WTC11 (cell line): ENCODE results near the gene RGMA. TPM values are rescaled to one million over a fixed set of nuclear protein-coding genes. Genes with fewer than 3 reads are reported as not detected.

Experiments used
- ATAC-seq: fragments of 200-7000 bp; cut with Tn5 transposase; 2 replicates; pipeline ENCODE4 v1.10.0; 2021; ENCODE audit warnings: mild to moderate bottlenecking, moderate library complexity
- CTCF ChIA-PET: fragments of 300-600 bp; sonication (Branson Sonifier 250); formaldehyde crosslinking; loops from one replicate; lab custom pipeline; 2021; ENCODE audit warnings: antibody characterized with exemption; lab: Charles Lee
- POLR2A ChIA-PET: fragments of 350-600 bp; sonication (Branson Sonifier 250); formaldehyde crosslinking; loops from one replicate; lab custom pipeline; 2021; ENCODE audit warnings: antibody characterized with exemption; lab: Charles Lee
- DNase-seq: peaks from one replicate; pipeline ENCODE4 v3.0.0; 2021; ENCODE audit warnings: low spot score
- H3K27ac Mint-ChIP-seq: 2 replicates; pipeline ENCODE4 v1.8.0; 2021; ENCODE audit warnings: mixed read lengths
- H3K27me3 Mint-ChIP-seq: 2 replicates; pipeline ENCODE4 v1.8.0; 2021; ENCODE audit warnings: low read depth, mild to moderate bottlenecking, moderate library complexity, mixed read lengths
- H3K36me3 Mint-ChIP-seq: 2 replicates; pipeline ENCODE4 v1.8.0; 2021; ENCODE audit warnings: mixed read lengths
- H3K4me1 Mint-ChIP-seq: 2 replicates; pipeline ENCODE4 v1.8.0; 2022; ENCODE audit warnings: mixed read lengths
- H3K4me3 Mint-ChIP-seq: 2 replicates; pipeline ENCODE4 v1.8.0; 2021; ENCODE audit warnings: mild to moderate bottlenecking, moderate library complexity, mixed read lengths
- H3K9me3 Mint-ChIP-seq: 2 replicates; pipeline ENCODE4 v1.8.0; 2021; ENCODE audit warnings: mixed read lengths
- CREM ChIP-seq: sonication (generic); formaldehyde crosslinking; IDR thresholded peaks from 2 replicates; pipeline ENCODE4 v1.8.1; 2022; ENCODE audit warnings: mild to moderate bottlenecking, missing genetic modification reagents, moderate library complexity
- FOXK1 ChIP-seq: sonication (generic); formaldehyde crosslinking; IDR thresholded peaks from 2 replicates; pipeline ENCODE4 v1.8.0; 2022; ENCODE audit warnings: mild to moderate bottlenecking, moderate library complexity, missing genetic modification reagents
- GABPB1 ChIP-seq: sonication (generic); formaldehyde crosslinking; IDR thresholded peaks from 2 replicates; pipeline ENCODE4 v1.8.1; 2023; ENCODE audit warnings: mild to moderate bottlenecking, missing genetic modification reagents
- IRF2 ChIP-seq: sonication (generic); formaldehyde crosslinking; IDR thresholded peaks from 2 replicates; pipeline ENCODE4 v1.8.0; 2022; ENCODE audit warnings: low read depth, missing genetic modification reagents, borderline replicate concordance
- JUN ChIP-seq: sonication (generic); formaldehyde crosslinking; IDR thresholded peaks from 2 replicates; pipeline ENCODE4 v1.8.0; 2023; ENCODE audit warnings: mild to moderate bottlenecking, missing genetic modification reagents
- KAT7 ChIP-seq: sonication (generic); formaldehyde crosslinking; IDR thresholded peaks from 2 replicates; pipeline ENCODE4 v1.8.1; 2023; ENCODE audit warnings: missing genetic modification reagents, mild to moderate bottlenecking, borderline replicate concordance
- NFE2L1 ChIP-seq: sonication (generic); formaldehyde crosslinking; IDR thresholded peaks from 2 replicates; pipeline ENCODE4 v1.8.1; 2023; ENCODE audit warnings: missing genetic modification reagents
- NFYB ChIP-seq: sonication (generic); formaldehyde crosslinking; conservative IDR thresholded peaks from 2 replicates; pipeline ENCODE4 v1.8.0; 2022; ENCODE audit warnings: low read depth, missing genetic modification reagents
- NR3C1 ChIP-seq: sonication (generic); formaldehyde crosslinking; conservative IDR thresholded peaks from 2 replicates; pipeline ENCODE4 v1.8.1; 2023; ENCODE audit warnings: low read depth, mild to moderate bottlenecking, missing genetic modification reagents
- RORB ChIP-seq: fragments of 250-450 bp; sonication (Bioruptor Pico); IDR thresholded peaks from 2 replicates; pipeline ENCODE4 v1.9.0; 2021; ENCODE audit warnings: mild to moderate bottlenecking
- TP53 ChIP-seq: sonication (generic); formaldehyde crosslinking; IDR thresholded peaks from 2 replicates; pipeline ENCODE4 v1.8.1; 2023; ENCODE audit warnings: mild to moderate bottlenecking, missing genetic modification reagents
- ZNF317 ChIP-seq: sonication (generic); formaldehyde crosslinking; IDR thresholded peaks from 2 replicates; pipeline ENCODE4 v1.8.1; 2023; ENCODE audit warnings: low read depth, mild to moderate bottlenecking, moderate library complexity, missing genetic modification reagents, borderline replicate concordance
- total RNA-seq: library from RNA; stranded (reverse); gene quantifications from 3 replicates; pipeline ENCODE4 v1.2.3, GENCODE V29; 2021
- TF ChIP-seq, protein P1 (sequence below): sonication (generic); formaldehyde crosslinking; IDR thresholded peaks from 2 replicates; pipeline ENCODE4 v1.8.0; 2022; ENCODE audit warnings: mild to moderate bottlenecking, missing genetic modification reagents
- TF ChIP-seq, protein P2 (sequence below): fragments of 250-450 bp; sonication (Bioruptor Pico); IDR thresholded peaks from 2 replicates; pipeline ENCODE4 v2.1.2; 2022; ENCODE audit warnings: mild to moderate bottlenecking, moderate library complexity
- TF ChIP-seq, protein P3 (sequence below): sonication (generic); formaldehyde crosslinking; conservative IDR thresholded peaks from 2 replicates; pipeline ENCODE4 v1.8.1; 2023; ENCODE audit warnings: mild to moderate bottlenecking, low read depth, missing genetic modification reagents, moderate library complexity
- TF ChIP-seq, protein P4 (sequence below): sonication (generic); formaldehyde crosslinking; IDR thresholded peaks from 2 replicates; pipeline ENCODE4 v1.8.0; 2023; ENCODE audit warnings: mild to moderate bottlenecking, missing genetic modification reagents
- TF ChIP-seq, protein P5 (sequence below): sonication (generic); formaldehyde crosslinking; IDR thresholded peaks from 2 replicates; pipeline ENCODE4 v1.8.0; 2022; ENCODE audit warnings: mild to moderate bottlenecking, missing genetic modification reagents

RGMA gene
- total RNA-seq, 1 experiment from 2014 or later = 47.2 TPM

DNA sequence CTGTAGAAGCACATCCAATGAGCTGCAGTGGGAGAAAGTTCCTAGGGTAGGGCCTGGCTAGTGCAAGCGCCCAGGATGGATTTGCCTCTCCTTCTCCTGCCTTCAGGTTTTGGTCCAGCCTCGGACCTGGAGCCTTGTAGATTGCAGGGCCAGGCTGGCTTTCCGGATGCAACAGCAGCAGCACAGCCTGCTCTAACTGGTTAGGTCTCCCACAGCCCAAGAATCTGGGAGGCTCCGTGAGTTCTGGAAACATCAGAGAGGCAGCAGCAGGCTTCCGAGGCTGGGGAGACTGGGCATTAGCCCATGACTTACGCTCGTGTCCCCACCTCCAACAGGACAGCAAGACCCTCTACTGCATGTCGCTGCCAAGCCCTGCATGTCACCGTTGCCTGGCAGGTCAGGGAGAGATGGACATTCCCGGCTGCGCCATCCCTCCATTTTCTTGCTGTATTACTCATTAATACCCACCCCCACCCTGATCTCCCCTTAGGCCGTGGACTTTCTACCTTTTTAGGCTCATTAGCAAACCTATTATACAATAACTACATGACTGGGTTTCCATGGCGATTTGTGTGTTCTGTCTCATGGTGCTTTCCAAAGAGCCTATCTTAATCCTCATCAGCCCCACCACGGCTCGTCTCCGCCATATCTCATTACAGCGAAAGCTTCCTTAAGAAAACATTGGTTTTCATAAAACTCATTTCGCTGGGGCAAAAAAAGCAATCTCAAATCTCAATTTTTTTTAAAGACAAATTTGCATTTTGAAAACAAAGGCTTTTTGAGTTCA lies 40.9 kb upstream of the RGMA start (continued):
- TF ChIP-seq, protein P1, sequence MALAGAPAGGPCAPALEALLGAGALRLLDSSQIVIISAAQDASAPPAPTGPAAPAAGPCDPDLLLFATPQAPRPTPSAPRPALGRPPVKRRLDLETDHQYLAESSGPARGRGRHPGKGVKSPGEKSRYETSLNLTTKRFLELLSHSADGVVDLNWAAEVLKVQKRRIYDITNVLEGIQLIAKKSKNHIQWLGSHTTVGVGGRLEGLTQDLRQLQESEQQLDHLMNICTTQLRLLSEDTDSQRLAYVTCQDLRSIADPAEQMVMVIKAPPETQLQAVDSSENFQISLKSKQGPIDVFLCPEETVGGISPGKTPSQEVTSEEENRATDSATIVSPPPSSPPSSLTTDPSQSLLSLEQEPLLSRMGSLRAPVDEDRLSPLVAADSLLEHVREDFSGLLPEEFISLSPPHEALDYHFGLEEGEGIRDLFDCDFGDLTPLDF (CRISPR knock-in tag) = no peak
- TF ChIP-seq, protein P2, sequence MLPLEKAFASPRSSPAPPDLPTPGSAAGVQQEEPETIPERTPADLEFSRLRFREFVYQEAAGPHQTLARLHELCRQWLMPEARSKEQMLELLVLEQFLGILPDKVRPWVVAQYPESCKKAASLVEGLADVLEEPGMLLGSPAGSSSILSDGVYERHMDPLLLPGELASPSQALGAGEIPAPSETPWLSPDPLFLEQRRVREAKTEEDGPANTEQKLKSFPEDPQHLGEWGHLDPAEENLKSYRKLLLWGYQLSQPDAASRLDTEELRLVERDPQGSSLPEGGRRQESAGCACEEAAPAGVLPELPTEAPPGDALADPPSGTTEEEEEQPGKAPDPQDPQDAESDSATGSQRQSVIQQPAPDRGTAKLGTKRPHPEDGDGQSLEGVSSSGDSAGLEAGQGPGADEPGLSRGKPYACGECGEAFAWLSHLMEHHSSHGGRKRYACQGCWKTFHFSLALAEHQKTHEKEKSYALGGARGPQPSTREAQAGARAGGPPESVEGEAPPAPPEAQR (CRISPR knock-in tag) = no peak
- TF ChIP-seq, protein P3, sequence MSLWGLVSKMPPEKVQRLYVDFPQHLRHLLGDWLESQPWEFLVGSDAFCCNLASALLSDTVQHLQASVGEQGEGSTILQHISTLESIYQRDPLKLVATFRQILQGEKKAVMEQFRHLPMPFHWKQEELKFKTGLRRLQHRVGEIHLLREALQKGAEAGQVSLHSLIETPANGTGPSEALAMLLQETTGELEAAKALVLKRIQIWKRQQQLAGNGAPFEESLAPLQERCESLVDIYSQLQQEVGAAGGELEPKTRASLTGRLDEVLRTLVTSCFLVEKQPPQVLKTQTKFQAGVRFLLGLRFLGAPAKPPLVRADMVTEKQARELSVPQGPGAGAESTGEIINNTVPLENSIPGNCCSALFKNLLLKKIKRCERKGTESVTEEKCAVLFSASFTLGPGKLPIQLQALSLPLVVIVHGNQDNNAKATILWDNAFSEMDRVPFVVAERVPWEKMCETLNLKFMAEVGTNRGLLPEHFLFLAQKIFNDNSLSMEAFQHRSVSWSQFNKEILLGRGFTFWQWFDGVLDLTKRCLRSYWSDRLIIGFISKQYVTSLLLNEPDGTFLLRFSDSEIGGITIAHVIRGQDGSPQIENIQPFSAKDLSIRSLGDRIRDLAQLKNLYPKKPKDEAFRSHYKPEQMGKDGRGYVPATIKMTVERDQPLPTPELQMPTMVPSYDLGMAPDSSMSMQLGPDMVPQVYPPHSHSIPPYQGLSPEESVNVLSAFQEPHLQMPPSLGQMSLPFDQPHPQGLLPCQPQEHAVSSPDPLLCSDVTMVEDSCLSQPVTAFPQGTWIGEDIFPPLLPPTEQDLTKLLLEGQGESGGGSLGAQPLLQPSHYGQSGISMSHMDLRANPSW (CRISPR knock-in tag) = no peak
- TF ChIP-seq NFE2L1 (CRISPR knock-in tag) (no peak), GABPB1 (CRISPR knock-in tag) (no peak)

DNA sequence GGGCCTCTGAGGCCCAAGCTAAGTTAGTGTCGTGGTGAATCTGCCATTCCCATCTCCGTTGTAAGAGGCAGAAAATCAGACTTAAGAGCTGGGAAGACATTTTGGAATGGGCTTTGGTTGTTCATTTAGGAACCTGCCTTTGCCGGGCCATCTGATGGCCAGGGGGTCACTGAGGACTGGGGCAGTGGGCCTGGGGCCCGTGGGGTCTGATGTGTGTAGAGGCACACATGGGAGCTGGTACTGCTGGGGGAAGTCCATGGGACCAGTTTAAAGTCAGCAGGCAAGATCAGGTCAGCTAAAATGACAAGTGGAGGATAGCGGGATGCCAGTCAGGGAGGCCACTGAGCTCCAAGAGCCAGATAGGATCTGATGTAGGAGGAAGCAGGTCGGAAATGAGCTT lies 38.3 kb upstream of the RGMA start:
- Mint-ChIP-seq H3K9me3 (no peaks in the 10 kb centered on the region), H3K27me3 (peaks cover 4% of the 10 kb centered on the region), H3K27ac (no peak overlapping the region), H3K4me1 (no peaks in the 10 kb centered on the region), H3K36me3 (no peaks in the 10 kb centered on the region), H3K4me3 (no peak overlapping the region)
- POLR2A ChIA-PET = no interaction called here
- no peak for TF ChIP-seq RORB (CRISPR knock-in tag)
- TF ChIP-seq NFYB (CRISPR knock-in tag) = no peak
- TF ChIP-seq ZNF317 (CRISPR knock-in tag) = no peak
- TF ChIP-seq GABPB1 (CRISPR knock-in tag) = no peak
- TF ChIP-seq FOXK1 (CRISPR knock-in tag) = no peak
- TF ChIP-seq, protein P4, sequence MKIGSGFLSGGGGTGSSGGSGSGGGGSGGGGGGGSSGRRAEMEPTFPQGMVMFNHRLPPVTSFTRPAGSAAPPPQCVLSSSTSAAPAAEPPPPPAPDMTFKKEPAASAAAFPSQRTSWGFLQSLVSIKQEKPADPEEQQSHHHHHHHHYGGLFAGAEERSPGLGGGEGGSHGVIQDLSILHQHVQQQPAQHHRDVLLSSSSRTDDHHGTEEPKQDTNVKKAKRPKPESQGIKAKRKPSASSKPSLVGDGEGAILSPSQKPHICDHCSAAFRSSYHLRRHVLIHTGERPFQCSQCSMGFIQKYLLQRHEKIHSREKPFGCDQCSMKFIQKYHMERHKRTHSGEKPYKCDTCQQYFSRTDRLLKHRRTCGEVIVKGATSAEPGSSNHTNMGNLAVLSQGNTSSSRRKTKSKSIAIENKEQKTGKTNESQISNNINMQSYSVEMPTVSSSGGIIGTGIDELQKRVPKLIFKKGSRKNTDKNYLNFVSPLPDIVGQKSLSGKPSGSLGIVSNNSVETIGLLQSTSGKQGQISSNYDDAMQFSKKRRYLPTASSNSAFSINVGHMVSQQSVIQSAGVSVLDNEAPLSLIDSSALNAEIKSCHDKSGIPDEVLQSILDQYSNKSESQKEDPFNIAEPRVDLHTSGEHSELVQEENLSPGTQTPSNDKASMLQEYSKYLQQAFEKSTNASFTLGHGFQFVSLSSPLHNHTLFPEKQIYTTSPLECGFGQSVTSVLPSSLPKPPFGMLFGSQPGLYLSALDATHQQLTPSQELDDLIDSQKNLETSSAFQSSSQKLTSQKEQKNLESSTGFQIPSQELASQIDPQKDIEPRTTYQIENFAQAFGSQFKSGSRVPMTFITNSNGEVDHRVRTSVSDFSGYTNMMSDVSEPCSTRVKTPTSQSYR (CRISPR knock-in tag) = no peak
- no peak for TF ChIP-seq IRF2 (CRISPR knock-in tag)
- no peak for TF ChIP-seq TP53 (CRISPR knock-in tag)
- no peak for TF ChIP-seq CREM (CRISPR knock-in tag)
- no peak for TF ChIP-seq NR3C1
- no peak for TF ChIP-seq JUN (CRISPR knock-in tag)
- TF ChIP-seq, protein P5, sequence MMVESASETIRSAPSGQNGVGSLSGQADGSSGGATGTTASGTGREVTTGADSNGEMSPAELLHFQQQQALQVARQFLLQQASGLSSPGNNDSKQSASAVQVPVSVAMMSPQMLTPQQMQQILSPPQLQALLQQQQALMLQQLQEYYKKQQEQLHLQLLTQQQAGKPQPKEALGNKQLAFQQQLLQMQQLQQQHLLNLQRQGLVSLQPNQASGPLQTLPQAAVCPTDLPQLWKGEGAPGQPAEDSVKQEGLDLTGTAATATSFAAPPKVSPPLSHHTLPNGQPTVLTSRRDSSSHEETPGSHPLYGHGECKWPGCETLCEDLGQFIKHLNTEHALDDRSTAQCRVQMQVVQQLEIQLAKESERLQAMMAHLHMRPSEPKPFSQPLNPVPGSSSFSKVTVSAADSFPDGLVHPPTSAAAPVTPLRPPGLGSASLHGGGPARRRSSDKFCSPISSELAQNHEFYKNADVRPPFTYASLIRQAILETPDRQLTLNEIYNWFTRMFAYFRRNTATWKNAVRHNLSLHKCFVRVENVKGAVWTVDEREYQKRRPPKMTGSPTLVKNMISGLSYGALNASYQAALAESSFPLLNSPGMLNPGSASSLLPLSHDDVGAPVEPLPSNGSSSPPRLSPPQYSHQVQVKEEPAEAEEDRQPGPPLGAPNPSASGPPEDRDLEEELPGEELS (CRISPR knock-in tag) = no peak
- no peak for TF ChIP-seq KAT7 (CRISPR knock-in tag)
- DNase-seq (no peak), ATAC-seq (no peak)
- CTCF ChIA-PET = interaction anchor here (1.2 kb wide), 1 partner anchor 993 kb away, joined by 4 read pairs; no protein-coding TSS in a partner anchor
